ENCODE data around the gene DNAH17.

Gene DNAH17

DNA sequence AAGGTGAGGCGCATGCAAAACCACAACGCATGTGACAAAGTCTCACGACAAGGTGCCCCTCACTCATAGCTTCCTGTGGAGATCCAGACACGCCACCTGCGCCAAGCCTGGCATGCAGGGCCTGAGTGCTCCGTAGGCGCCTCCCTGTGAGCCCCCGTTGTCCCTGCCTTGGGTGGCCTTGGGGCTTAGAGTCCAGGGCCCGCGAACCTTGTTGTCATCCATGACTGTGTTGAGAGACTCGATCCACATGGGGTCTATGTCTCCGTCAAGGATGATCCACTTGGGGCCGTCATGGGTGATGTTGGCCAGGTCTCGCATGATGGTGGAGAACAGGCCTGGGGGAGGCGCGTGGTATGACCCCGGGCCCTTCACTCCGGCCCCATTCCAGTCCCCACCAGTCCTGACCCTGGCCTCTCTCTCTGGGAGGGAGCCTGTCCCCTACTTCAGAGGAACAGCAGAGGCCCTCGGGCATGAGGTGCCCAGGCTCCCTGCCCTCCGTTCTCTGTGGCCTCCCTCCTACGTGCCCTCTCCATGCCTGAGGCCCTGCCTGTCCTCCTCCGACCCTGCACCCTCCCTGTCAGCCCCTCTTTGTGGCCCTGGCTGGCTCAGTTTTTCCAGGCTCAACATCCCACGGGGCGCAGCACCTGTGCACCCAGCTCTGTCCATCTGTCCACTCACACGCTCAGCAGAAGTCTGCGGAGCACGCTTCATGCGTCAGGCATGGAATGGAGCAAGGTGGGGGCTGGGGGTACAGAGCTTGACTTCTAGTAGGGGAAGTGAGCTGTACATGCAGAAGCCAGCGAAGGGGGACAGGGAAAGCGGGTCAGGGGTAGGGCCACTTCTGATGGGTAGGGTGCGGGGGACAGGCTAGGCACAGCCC lies 85.7 kb downstream of the DNAH17 start:
- ChIA-PET CTCF (interaction anchor here (4.4 kb wide), 1 partner anchor 217 kb away, joined by 32 read pairs; no protein-coding TSS in a partner anchor), POLR2A (no interaction called here)
- Histone ChIP-seq H3K4me1 (ENCODE audit: control insufficient read depth, insufficient read depth, low read length) (no peaks in the 10 kb centered on the region), H3K4me3 (ENCODE audit: low read depth, low read length) (no peak overlapping the region), H3K9me3 (ENCODE audit: control insufficient read depth, insufficient read depth, low read depth, low read length) (no peaks in the 10 kb centered on the region), H3K36me3 (ENCODE audit: control insufficient read depth in 2 of 2, insufficient read depth in 1 of 2, low read length in 2 of 2) (no peaks in the 10 kb centered on the region), H3K27ac (ENCODE audit: extremely low read depth, low read depth, low read length) (no peak overlapping the region)
- no peak for TF ChIP-seq ZFP69B (tag by site-specific recombination; IDR thresholded peaks at IDR 0.05)
- TF ChIP-seq ZNF248 (tag by site-specific recombination; IDR thresholded peaks at IDR 0.05): no peak
- no peak for TF ChIP-seq ZNF221 (tag by site-specific recombination; IDR thresholded peaks at IDR 0.05; ENCODE audit: borderline replicate concordance)
- TF ChIP-seq, protein P1, sequence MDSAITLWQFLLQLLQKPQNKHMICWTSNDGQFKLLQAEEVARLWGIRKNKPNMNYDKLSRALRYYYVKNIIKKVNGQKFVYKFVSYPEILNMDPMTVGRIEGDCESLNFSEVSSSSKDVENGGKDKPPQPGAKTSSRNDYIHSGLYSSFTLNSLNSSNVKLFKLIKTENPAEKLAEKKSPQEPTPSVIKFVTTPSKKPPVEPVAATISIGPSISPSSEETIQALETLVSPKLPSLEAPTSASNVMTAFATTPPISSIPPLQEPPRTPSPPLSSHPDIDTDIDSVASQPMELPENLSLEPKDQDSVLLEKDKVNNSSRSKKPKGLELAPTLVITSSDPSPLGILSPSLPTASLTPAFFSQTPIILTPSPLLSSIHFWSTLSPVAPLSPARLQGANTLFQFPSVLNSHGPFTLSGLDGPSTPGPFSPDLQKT (IDR thresholded peaks at IDR 0.05; ENCODE audit: borderline replicate concordance, low read depth, low read length): no peak
- TF ChIP-seq ZNF10 (tag by site-specific recombination; IDR thresholded peaks at IDR 0.05): no peak
- no peak for TF ChIP-seq BCL11B (tag by site-specific recombination; IDR thresholded peaks at IDR 0.05; ENCODE audit: low read depth)
- TF ChIP-seq ZNF501 (tag by site-specific recombination; IDR thresholded peaks at IDR 0.05): no peak
- TF ChIP-seq, protein P2, sequence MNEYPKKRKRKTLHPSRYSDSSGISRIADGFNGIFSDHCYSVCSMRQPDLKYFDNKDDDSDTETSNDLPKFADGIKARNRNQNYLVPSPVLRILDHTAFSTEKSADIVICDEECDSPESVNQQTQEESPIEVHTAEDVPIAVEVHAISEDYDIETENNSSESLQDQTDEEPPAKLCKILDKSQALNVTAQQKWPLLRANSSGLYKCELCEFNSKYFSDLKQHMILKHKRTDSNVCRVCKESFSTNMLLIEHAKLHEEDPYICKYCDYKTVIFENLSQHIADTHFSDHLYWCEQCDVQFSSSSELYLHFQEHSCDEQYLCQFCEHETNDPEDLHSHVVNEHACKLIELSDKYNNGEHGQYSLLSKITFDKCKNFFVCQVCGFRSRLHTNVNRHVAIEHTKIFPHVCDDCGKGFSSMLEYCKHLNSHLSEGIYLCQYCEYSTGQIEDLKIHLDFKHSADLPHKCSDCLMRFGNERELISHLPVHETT (tag by site-specific recombination; IDR thresholded peaks at IDR 0.05): no peak
- TF ChIP-seq ZNF510 (tag by site-specific recombination; IDR thresholded peaks at IDR 0.05; ENCODE audit: insufficient replicate concordance): no peak
- no peak for TF ChIP-seq KLF9 (tag by site-specific recombination; IDR thresholded peaks at IDR 0.05; ENCODE audit: low read depth)
- no peak for TF ChIP-seq SCRT1 (tag by site-specific recombination; IDR thresholded peaks at IDR 0.05; ENCODE audit: borderline replicate concordance)

DNA sequence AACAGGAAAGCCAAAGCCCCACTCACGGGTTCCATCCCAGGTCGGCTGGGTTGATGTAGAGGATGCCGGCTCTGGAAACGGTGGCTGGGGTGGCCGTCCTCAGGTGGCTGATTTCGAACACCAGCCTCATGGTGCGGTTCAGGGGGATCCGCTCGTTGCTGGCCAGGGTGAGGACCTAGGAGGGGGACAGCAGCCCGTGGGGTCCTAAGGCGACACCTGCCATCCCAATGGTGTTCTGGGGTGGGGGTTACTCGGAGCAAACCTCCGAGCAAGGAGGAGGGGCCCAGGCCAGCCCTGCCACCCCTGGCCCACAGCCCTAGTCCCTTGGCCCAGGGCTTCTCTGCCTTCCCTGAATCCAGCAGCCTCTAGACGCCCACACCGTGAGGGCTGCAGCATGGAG lies 86.5 kb downstream of the DNAH17 start:
- no peaks in the 10 kb centered on the region for H3K36me3 ChIP-seq (ENCODE audit: control insufficient read depth in 2 of 2, insufficient read depth in 1 of 2, low read length in 2 of 2)
- H3K4me1 ChIP-seq (ENCODE audit: control insufficient read depth, insufficient read depth, low read length): no peaks in the 10 kb centered on the region
- CTCF ChIA-PET: no interaction called here
- POLR2A ChIA-PET: no interaction called here
- H3K9me3 ChIP-seq (ENCODE audit: control insufficient read depth, insufficient read depth, low read depth, low read length): no peaks in the 10 kb centered on the region
- H3K4me3 ChIP-seq (ENCODE audit: low read depth, low read length): no peak overlapping the region
- H3K27ac ChIP-seq (ENCODE audit: extremely low read depth, low read depth, low read length): no peak overlapping the region
- TF ChIP-seq, protein P3, sequence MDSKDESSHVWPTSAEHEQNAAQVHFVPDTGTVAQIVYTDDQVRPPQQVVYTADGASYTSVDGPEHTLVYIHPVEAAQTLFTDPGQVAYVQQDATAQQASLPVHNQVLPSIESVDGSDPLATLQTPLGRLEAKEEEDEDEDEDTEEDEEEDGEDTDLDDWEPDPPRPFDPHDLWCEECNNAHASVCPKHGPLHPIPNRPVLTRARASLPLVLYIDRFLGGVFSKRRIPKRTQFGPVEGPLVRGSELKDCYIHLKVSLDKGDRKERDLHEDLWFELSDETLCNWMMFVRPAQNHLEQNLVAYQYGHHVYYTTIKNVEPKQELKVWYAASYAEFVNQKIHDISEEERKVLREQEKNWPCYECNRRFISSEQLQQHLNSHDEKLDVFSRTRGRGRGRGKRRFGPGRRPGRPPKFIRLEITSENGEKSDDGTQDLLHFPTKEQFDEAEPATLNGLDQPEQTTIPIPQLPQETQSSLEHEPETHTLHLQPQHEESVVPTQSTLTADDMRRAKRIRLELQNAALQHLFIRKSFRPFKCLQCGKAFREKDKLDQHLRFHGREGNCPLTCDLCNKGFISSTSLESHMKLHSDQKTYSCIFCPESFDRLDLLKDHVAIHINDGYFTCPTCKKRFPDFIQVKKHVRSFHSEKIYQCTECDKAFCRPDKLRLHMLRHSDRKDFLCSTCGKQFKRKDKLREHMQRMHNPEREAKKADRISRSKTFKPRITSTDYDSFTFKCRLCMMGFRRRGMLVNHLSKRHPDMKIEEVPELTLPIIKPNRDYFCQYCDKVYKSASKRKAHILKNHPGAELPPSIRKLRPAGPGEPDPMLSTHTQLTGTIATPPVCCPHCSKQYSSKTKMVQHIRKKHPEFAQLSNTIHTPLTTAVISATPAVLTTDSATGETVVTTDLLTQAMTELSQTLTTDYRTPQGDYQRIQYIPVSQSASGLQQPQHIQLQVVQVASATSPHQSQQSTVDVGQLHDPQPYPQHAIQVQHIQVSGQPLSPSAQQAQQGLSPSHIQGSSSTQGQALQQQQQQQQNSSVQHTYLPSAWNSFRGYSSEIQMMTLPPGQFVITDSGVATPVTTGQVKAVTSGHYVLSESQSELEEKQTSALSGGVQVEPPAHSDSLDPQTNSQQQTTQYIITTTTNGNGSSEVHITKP (tag by site-specific recombination; IDR thresholded peaks at IDR 0.05): peak; percentile 28; the same call in 1 of the 2 replicates
- TF ChIP-seq ZNF112 (tag by site-specific recombination; IDR thresholded peaks at IDR 0.05) (no peak), ZNF211 (tag by site-specific recombination; IDR thresholded peaks at IDR 0.05; ENCODE audit: low read depth) (no peak)

DNA sequence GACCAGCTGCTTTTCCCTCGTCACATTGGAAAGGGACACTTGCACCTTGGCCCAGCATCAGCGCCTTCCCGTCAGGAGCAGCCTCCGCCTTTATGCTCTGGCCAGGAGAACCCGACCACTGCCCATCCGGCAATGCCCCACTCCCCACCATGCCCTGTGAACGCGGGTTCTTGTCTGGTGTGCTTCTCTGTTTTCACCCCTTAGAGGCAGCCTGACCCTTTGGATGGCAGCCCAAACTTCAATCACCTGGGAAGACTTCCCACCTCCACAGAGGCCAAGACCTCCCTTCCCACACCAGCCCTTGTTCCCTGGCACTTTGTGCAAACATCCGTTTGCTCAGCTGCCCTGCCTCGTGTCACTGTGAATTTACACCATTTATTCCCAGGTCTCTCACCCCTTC lies 87.0 kb downstream of the DNAH17 start:
- H3K4me1 ChIP-seq (ENCODE audit: control insufficient read depth, insufficient read depth, low read length): no peaks in the 10 kb centered on the region
- CTCF ChIA-PET: interaction anchor here (2.1 kb wide), 1 partner anchor 218 kb away, joined by 10 read pairs; no protein-coding TSS in a partner anchor
- no peaks in the 10 kb centered on the region for H3K9me3 ChIP-seq (ENCODE audit: control insufficient read depth, insufficient read depth, low read depth, low read length)
- POLR2A ChIA-PET: no interaction called here
- H3K27ac ChIP-seq (ENCODE audit: extremely low read depth, low read depth, low read length): no peak overlapping the region
- H3K4me3 ChIP-seq (ENCODE audit: low read depth, low read length): no peak overlapping the region
- peak; percentile 42; the same call in 1 of the 2 replicates for TF ChIP-seq EGR2 (tag by site-specific recombination; IDR thresholded peaks at IDR 0.05; ENCODE audit: low read depth)
- no peak for TF ChIP-seq ZNF514 (tag by site-specific recombination; IDR thresholded peaks at IDR 0.05)
- TF ChIP-seq ZFP37 (tag by site-specific recombination; IDR thresholded peaks at IDR 0.05): no peak
- H3K36me3 ChIP-seq (ENCODE audit: control insufficient read depth in 2 of 2, insufficient read depth in 1 of 2, low read length in 2 of 2): no peaks in the 10 kb centered on the region

All from HEK293 (cell line).